Activated CD4-positive, alpha-beta T cell treated with anti-CD3 and anti-CD28 coated beads, Interleukin-2, amount 50 U/mL, for 4 hours (primary cell): ENCODE measurements around the gene HLCS.
"Not testable (repeated sequence)": the region's sequence is repeated elsewhere in the genome, so short reads cannot be mapped to it uniquely, and the experiment has no call there.

Experiments used
- DNase-seq, 2 experiments: peaks; one replicate each; pipeline ENCODE4 v3.0.0-alpha.2; 2020

Gene HLCS

GRCh38 chr21:36845790-36846189 lies 120.7 kb downstream of the HLCS start:
- no peak for DNase-seq

- no peak for DNase-seq
Measured at GRCh38 chr21:36845070-36845469, 121.4 kb downstream of the HLCS start.

GRCh38 chr21:36841866-36842265 lies 124.6 kb downstream of the HLCS start:
- no peak for DNase-seq

GRCh38 chr21:36839735-36840134 lies 126.7 kb downstream of the HLCS start:
- no peak for DNase-seq

- DNase-seq: no peak
Measured at GRCh38 chr21:36839123-36839522, 127.3 kb downstream of the HLCS start.

GRCh38 chr21:36835383-36835795 lies 131.1 kb downstream of the HLCS start:
- no peak for DNase-seq

GRCh38 chr21:36834192-36834591 lies 132.3 kb downstream of the HLCS start:
- no peak for DNase-seq

- DNase-seq: no peak
Measured at GRCh38 chr21:36830100-36830499, 136.4 kb downstream of the HLCS start.

GRCh38 chr21:36828891-36829515 lies 137.5 kb downstream of the HLCS start:
- DNase-seq: no peak

GRCh38 chr21:36828208-36828607 lies 138.3 kb downstream of the HLCS start:
- DNase-seq: no peak

GRCh38 chr21:36825658-36826057 lies 140.8 kb downstream of the HLCS start:
- DNase-seq: no peak

GRCh38 chr21:36821032-36821299 lies 145.5 kb downstream of the HLCS start:
- DNase-seq: no peak

- no peak for DNase-seq
Measured at GRCh38 chr21:36820176-36821031, 146.1 kb downstream of the HLCS start.

GRCh38 chr21:36817732-36818450 lies 148.6 kb downstream of the HLCS start:
- no peak for DNase-seq

- DNase-seq: no peak
Measured at GRCh38 chr21:36816561-36817130, 149.8 kb downstream of the HLCS start.

- not testable (repeated sequence) for DNase-seq
Measured at GRCh38 chr21:36816026-36816425, 150.4 kb downstream of the HLCS start.

- DNase-seq: no peak
Measured at GRCh38 chr21:36815284-36815683, 151.2 kb downstream of the HLCS start.

GRCh38 chr21:36813052-36813451 lies 153.4 kb downstream of the HLCS start:
- DNase-seq: no peak

- DNase-seq: no peak
Measured at GRCh38 chr21:36811762-36812161, 154.7 kb downstream of the HLCS start.

GRCh38 chr21:36810443-36810842 lies 156.0 kb downstream of the HLCS start:
- DNase-seq: no peak

- no peak for DNase-seq
Measured at GRCh38 chr21:36807422-36807928, 159.0 kb downstream of the HLCS start.

GRCh38 chr21:36806103-36806502 lies 160.4 kb downstream of the HLCS start:
- no peak for DNase-seq

GRCh38 chr21:36804874-36805611 lies 161.4 kb downstream of the HLCS start:
- no peak for DNase-seq
